IMR-90 (cell line): ENCODE data around the gene SDK1.

Source experiments
- BHLHE40 ChIP-seq: fragments of 150-350 bp; IDR thresholded peaks from 2 replicates; pipeline ENCODE4 v1.6.1; 2016; ENCODE audit warnings: mild to moderate bottlenecking, low read depth, low read length
- MAFK ChIP-seq: IDR thresholded peaks from 2 replicates; pipeline ENCODE4 v1.6.1; 2012; ENCODE audit warnings: low read depth, low read length, improper control_type of control experiment
- MAZ ChIP-seq: IDR thresholded peaks from 2 replicates; pipeline ENCODE4 v1.6.1; 2012; ENCODE audit warnings: low read depth, mild to moderate bottlenecking, low read length, improper control_type of control experiment, moderate library complexity, borderline replicate concordance
- MXI1 ChIP-seq: IDR thresholded peaks from 2 replicates; pipeline ENCODE4 v1.6.1; 2012; ENCODE audit warnings: low read depth, mild to moderate bottlenecking, low read length, moderate library complexity, borderline replicate concordance
- POLR2A ChIP-seq: IDR thresholded peaks from 2 replicates; pipeline ENCODE4 v1.6.1; 2012; ENCODE audit warnings: mild to moderate bottlenecking, low read depth, low read length
- RAD21 ChIP-seq: IDR thresholded peaks from 2 replicates; pipeline ENCODE4 v1.6.1; 2012; ENCODE audit warnings: low read length, improper control_type of control experiment
- RCOR1 ChIP-seq: IDR thresholded peaks from 2 replicates; pipeline ENCODE4 v1.6.1; 2012; ENCODE audit warnings: mild to moderate bottlenecking, low read length, improper control_type of control experiment; ENCODE audit not compliant: insufficient replicate concordance
- RFX5 ChIP-seq: IDR thresholded peaks from 2 replicates; pipeline ENCODE4 v1.8.0; 2012; ENCODE audit warnings: low read depth, mild to moderate bottlenecking, low read length, moderate library complexity
- TF ChIP-seq, protein P1 (sequence below): conservative IDR thresholded peaks from 2 replicates; pipeline ENCODE4 v1.5.1; 2012; ENCODE audit warnings: mild to moderate bottlenecking, low read depth, low read length, improper control_type of control experiment
- TF ChIP-seq, protein P2 (sequence below): fragments of 150-350 bp; IDR thresholded peaks from 2 replicates; pipeline ENCODE4 v1.6.1; 2017; ENCODE audit warnings: mild to moderate bottlenecking, antibody characterized with exemption, low read length, low read depth

DNA sequence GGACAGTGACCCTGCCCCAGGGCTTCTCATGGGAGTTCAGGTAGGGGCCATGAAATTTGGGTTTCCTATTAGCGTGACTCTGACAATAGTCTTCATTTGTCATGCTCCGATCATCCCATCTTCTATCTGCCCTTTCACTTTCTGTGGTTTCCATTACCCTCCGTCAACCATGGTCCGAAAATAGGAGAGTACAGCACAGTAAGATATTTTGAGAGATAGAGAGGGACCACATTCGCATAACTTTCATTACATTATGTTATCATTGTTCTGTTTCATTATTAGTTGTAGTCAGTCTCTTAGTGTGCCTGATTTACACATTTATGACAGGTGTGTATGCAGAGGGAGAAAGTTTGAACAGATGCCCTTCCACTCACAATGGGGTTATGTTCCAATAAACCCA, 649.2 kb downstream of the SDK1 start:
- TF ChIP-seq MXI1, result no peak
- TF ChIP-seq, protein P1, sequence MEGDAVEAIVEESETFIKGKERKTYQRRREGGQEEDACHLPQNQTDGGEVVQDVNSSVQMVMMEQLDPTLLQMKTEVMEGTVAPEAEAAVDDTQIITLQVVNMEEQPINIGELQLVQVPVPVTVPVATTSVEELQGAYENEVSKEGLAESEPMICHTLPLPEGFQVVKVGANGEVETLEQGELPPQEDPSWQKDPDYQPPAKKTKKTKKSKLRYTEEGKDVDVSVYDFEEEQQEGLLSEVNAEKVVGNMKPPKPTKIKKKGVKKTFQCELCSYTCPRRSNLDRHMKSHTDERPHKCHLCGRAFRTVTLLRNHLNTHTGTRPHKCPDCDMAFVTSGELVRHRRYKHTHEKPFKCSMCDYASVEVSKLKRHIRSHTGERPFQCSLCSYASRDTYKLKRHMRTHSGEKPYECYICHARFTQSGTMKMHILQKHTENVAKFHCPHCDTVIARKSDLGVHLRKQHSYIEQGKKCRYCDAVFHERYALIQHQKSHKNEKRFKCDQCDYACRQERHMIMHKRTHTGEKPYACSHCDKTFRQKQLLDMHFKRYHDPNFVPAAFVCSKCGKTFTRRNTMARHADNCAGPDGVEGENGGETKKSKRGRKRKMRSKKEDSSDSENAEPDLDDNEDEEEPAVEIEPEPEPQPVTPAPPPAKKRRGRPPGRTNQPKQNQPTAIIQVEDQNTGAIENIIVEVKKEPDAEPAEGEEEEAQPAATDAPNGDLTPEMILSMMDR, result no peak
- TF ChIP-seq POLR2A, result no peak
- no peak for TF ChIP-seq RCOR1
- no peak for TF ChIP-seq BHLHE40
- TF ChIP-seq, protein P2, sequence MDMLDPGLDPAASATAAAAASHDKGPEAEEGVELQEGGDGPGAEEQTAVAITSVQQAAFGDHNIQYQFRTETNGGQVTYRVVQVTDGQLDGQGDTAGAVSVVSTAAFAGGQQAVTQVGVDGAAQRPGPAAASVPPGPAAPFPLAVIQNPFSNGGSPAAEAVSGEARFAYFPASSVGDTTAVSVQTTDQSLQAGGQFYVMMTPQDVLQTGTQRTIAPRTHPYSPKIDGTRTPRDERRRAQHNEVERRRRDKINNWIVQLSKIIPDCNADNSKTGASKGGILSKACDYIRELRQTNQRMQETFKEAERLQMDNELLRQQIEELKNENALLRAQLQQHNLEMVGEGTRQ, result no peak
- TF ChIP-seq MAZ, result no peak
- no peak for TF ChIP-seq RFX5
- no peak for TF ChIP-seq MAFK
- no peak for TF ChIP-seq RAD21
